HepG2 (cell line): ENCODE results near the gene FAM50A. TPM values are rescaled to one million over a fixed set of nuclear protein-coding genes. Genes with fewer than 3 reads are reported as not detected.

Experiments used
- ETV5 ChIP-seq: IDR thresholded peaks from 2 replicates; pipeline ENCODE4 v1.6.1; 2018; ENCODE audit warnings: missing biosample characterization, missing genetic modification reagents, inconsistent platforms, borderline replicate concordance
- FOSL1 ChIP-seq: sonication (generic); formaldehyde crosslinking; IDR thresholded peaks from 2 replicates; pipeline ENCODE4 v1.9.0; 2021; ENCODE audit warnings: missing genetic modification reagents, borderline replicate concordance
- MLX ChIP-seq: IDR thresholded peaks from 2 replicates; pipeline ENCODE4 v1.6.1; 2016
- MXI1 ChIP-seq: IDR thresholded peaks from 3 replicates; pipeline ENCODE4 v1.6.1; 2012; ENCODE audit warnings: low read depth, low read length, inconsistent platforms, borderline replicate concordance
- NR0B2 ChIP-seq: sonication (generic); formaldehyde crosslinking; IDR thresholded peaks from 2 replicates; pipeline ENCODE4 v1.4.0; 2020; ENCODE audit warnings: mild to moderate bottlenecking, missing genetic modification reagents
- POGZ ChIP-seq: sonication (generic); formaldehyde crosslinking; IDR thresholded peaks from 2 replicates; pipeline ENCODE4 v1.4.0; 2020; ENCODE audit warnings: mild to moderate bottlenecking, missing genetic modification reagents
- POLR2G ChIP-seq: fragments of 200-400 bp; formaldehyde crosslinking; IDR thresholded peaks from 2 replicates; pipeline ENCODE4 v1.6.1; 2018; ENCODE audit warnings: mild to moderate bottlenecking, low read depth, low read length, moderate library complexity
- RNF219 ChIP-seq: sonication (generic); formaldehyde crosslinking; IDR thresholded peaks from 2 replicates; pipeline ENCODE4 v1.5.0; 2020; ENCODE audit warnings: mild to moderate bottlenecking, missing genetic modification reagents
- SALL2 ChIP-seq: sonication (generic); formaldehyde crosslinking; IDR thresholded peaks from 2 replicates; pipeline ENCODE4 v1.8.1; 2023; ENCODE audit warnings: mild to moderate bottlenecking, missing genetic modification reagents, inconsistent platforms
- SMC3 ChIP-seq: IDR thresholded peaks from 2 replicates; pipeline ENCODE4 v1.6.1; 2011; ENCODE audit warnings: low read length, improper control_type of control experiment
- TAF15 ChIP-seq: fragments of 200-400 bp; formaldehyde crosslinking; IDR thresholded peaks from one replicate; pipeline ENCODE4 v1.6.1; 2018; ENCODE audit warnings: mild to moderate bottlenecking, low read depth, low read length; ENCODE audit not compliant: poor library complexity, severe bottlenecking
- TCF7L2 ChIP-seq: IDR thresholded peaks from 2 replicates; pipeline ENCODE4 v1.6.1; 2011; ENCODE audit warnings: mild to moderate bottlenecking, low read depth, low read length, moderate library complexity
- XBP1 ChIP-seq: sonication (generic); formaldehyde crosslinking; IDR thresholded peaks from 2 replicates; pipeline ENCODE4 v1.5.0; 2020; ENCODE audit warnings: missing genetic modification reagents
- ZBTB4 ChIP-seq: sonication (generic); formaldehyde crosslinking; IDR thresholded peaks from 2 replicates; pipeline ENCODE4 v1.4.0; 2020; ENCODE audit warnings: missing genetic modification reagents, mild to moderate bottlenecking, borderline replicate concordance
- ZNF232 ChIP-seq: sonication (generic); formaldehyde crosslinking; IDR thresholded peaks from 2 replicates; pipeline ENCODE4 v1.4.0; 2020; ENCODE audit warnings: missing genetic modification reagents, borderline replicate concordance
- ZNF331 ChIP-seq: sonication (generic); formaldehyde crosslinking; IDR thresholded peaks from 2 replicates; pipeline ENCODE4 v1.4.0; 2020; ENCODE audit warnings: missing genetic modification reagents
- ZNF562 ChIP-seq: sonication (generic); formaldehyde crosslinking; IDR thresholded peaks from 2 replicates; pipeline ENCODE4 v1.8.0; 2022; ENCODE audit warnings: missing genetic modification reagents, borderline replicate concordance
- ZNF7 ChIP-seq: IDR thresholded peaks from 2 replicates; pipeline ENCODE4 v1.6.1; 2016; ENCODE audit warnings: missing biosample characterization, missing genetic modification reagents
- polyA plus RNA-seq, 8 experiments: library from polyadenylated mRNA; depleted of rRNA in 3 of 8; stranded (reverse) in 7 of 8; unstranded in 1 of 8; fragments of >200 nt; fragmentation: Illumina TruSeq in 4 of 8; extraction: Trizol in 4 of 8; gene quantifications; 2 replicates each; pipeline versions ENCODE4 v1.2.1 to v1.2.3, GENCODE V29; 2011 to 2016; ENCODE audit warnings: low read depth in 4 of 8, missing spikeins in 1 of 8, mixed read lengths in 1 of 8; ENCODE audit not compliant: insufficient read depth in 1 of 8
- total RNA-seq, 5 experiments: library from RNA; depleted of rRNA; stranded (reverse); fragments of >200 nt; fragmentation: Illumina TruSeq; extraction: Trizol; gene quantifications; 2 replicates each; pipeline ENCODE4 v1.2.3, GENCODE V29; 2016; ENCODE audit warnings: low read depth in 1 of 5
- TF ChIP-seq, protein P1 (sequence below): sonication (generic); formaldehyde crosslinking; IDR thresholded peaks from 2 replicates; pipeline ENCODE4 v1.9.0; 2021; ENCODE audit warnings: missing genetic modification reagents, borderline replicate concordance
- TF ChIP-seq, protein P2 (sequence below): sonication (generic); formaldehyde crosslinking; IDR thresholded peaks from 2 replicates; pipeline ENCODE4 v1.8.1; 2022; ENCODE audit warnings: mild to moderate bottlenecking, missing genetic modification reagents

FAM50A gene
- total and polyA plus RNA-seq, 2 of the 13 experiments (the other 11 are each of a cell fraction or from before 2014, with no cell fraction given), result 30.7 to 40.7 TPM

GRCh38 chrX:154398668-154399526, 45.0 kb upstream of the FAM50A start (continued):
- TF ChIP-seq ZNF7, result no peak
- TF ChIP-seq SALL2 (CRISPR knock-in tag), result 0 out of 2 replicates have a peak, but pooled peaks have one; percentile 18
- TF ChIP-seq XBP1 (CRISPR knock-in tag), result no peak
- TF ChIP-seq SMC3, result no peak
- peak; percentile 13; the same call in 1 of the 2 replicates for TF ChIP-seq POLR2G
- no peak for TF ChIP-seq ZBTB4 (CRISPR knock-in tag)
- TF ChIP-seq, protein P1, sequence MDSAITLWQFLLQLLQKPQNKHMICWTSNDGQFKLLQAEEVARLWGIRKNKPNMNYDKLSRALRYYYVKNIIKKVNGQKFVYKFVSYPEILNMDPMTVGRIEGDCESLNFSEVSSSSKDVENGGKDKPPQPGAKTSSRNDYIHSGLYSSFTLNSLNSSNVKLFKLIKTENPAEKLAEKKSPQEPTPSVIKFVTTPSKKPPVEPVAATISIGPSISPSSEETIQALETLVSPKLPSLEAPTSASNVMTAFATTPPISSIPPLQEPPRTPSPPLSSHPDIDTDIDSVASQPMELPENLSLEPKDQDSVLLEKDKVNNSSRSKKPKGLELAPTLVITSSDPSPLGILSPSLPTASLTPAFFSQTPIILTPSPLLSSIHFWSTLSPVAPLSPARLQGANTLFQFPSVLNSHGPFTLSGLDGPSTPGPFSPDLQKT (CRISPR knock-in tag), result no peak
- no peak for TF ChIP-seq ZNF562 (CRISPR knock-in tag)
- TF ChIP-seq ZNF331, result no peak
- TF ChIP-seq MLX (CRISPR knock-in tag), result no peak
- TF ChIP-seq ETV5 (CRISPR knock-in tag), result peak; percentile 54; the same call in 1 of the 2 replicates
- TF ChIP-seq POGZ (CRISPR knock-in tag), result no peak
- TF ChIP-seq, protein P2, sequence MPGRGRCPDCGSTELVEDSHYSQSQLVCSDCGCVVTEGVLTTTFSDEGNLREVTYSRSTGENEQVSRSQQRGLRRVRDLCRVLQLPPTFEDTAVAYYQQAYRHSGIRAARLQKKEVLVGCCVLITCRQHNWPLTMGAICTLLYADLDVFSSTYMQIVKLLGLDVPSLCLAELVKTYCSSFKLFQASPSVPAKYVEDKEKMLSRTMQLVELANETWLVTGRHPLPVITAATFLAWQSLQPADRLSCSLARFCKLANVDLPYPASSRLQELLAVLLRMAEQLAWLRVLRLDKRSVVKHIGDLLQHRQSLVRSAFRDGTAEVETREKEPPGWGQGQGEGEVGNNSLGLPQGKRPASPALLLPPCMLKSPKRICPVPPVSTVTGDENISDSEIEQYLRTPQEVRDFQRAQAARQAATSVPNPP (CRISPR knock-in tag), result no peak
- TF ChIP-seq ZNF232 (CRISPR knock-in tag), result 0 out of 2 replicates have a peak, but pooled peaks have one; percentile 18
- no peak for TF ChIP-seq FOSL1 (CRISPR knock-in tag)
- peak; percentile 40; the same call in 1 of the 2 replicates for TF ChIP-seq RNF219 (CRISPR knock-in tag)
- TF ChIP-seq NR0B2, result no peak
- peak; percentile 72; the same call in 1 of the 3 replicates for TF ChIP-seq MXI1
- TF ChIP-seq TCF7L2, result no peak
- no peak for TF ChIP-seq TAF15
